B cell (primary cell): Measurements from ENCODE around the gene POGLUT3. TPM values are rescaled to one million over a fixed set of nuclear protein-coding genes. Genes with fewer than 3 reads are reported as not detected.

Source experiments
- ATAC-seq: fragments of 200-7000 bp; cut with Tn5 transposase; one replicate; pipeline ENCODE4 v1.10.0; 2021; ENCODE audit warnings: low read depth, mild to moderate bottlenecking, moderate number of reproducible peaks, moderate library complexity
- CTCF ChIA-PET: fragments of 350-600 bp; sonication (Branson Sonifier 250); formaldehyde crosslinking; loops from one replicate; lab custom pipeline; 2021; ENCODE audit warnings: antibody characterized with exemption, inconsistent platforms; lab: Charles Lee
- POLR2A ChIA-PET: fragments of 350-600 bp; sonication (Branson Sonifier 250); formaldehyde crosslinking; loops from one replicate; lab custom pipeline; 2021; ENCODE audit warnings: antibody characterized with exemption; lab: Charles Lee
- DNase-seq: peaks from one replicate; pipeline ENCODE4 v3.0.0; 2013
- H2AFZ ChIP-seq: 2 replicates; pipeline ENCODE4 v1.6.1; 2012; ENCODE audit warnings: mild to moderate bottlenecking, low read depth, low read length; ENCODE audit not compliant: insufficient read depth, poor library complexity, severe bottlenecking
- H3K27ac ChIP-seq, 2 donors: 1 replicate in 1 of 2; 2 replicates in 1 of 2; pipeline ENCODE4 v1.5.1; 2012 to 2013; ENCODE audit warnings: low read length in 2 of 2, mild to moderate bottlenecking in 2 of 2, moderate library complexity in 1 of 2
- H3K27me3 ChIP-seq, 4 experiments: fragments of 200-600 bp in 1 of 4; sonication (generic) in 1 of 4; replicated peaks in 1 of 4; 1 replicate in 2 of 4; 2 replicates in 2 of 4; pipeline versions ENCODE4 v1.6.1 to v1.7.0; 2013 to 2016; ENCODE audit warnings: low read length in 3 of 4, mild to moderate bottlenecking in 2 of 4, mixed read lengths in 1 of 4, moderate library complexity in 1 of 4; ENCODE audit not compliant: insufficient read depth in 4 of 4, control insufficient read depth in 3 of 4; ENCODE audit errors: control extremely low read depth in 1 of 4
- H3K36me3 ChIP-seq, 2 experiments: replicated peaks in 1 of 2; 1 replicate in 1 of 2; 2 replicates in 1 of 2; pipeline versions ENCODE4 v1.6.1 to v1.7.1; 2013; ENCODE audit warnings: low read length in 1 of 2; ENCODE audit not compliant: insufficient read depth in 2 of 2, control insufficient read depth in 1 of 2; ENCODE audit errors: control extremely low read depth in 1 of 2, extremely low read depth in 1 of 2
- H3K4me1 ChIP-seq, 2 donors: fragments of 200-600 bp in 1 of 2; sonication (generic) in 1 of 2; 1 replicate in 1 of 2; 2 replicates in 1 of 2; pipeline versions ENCODE4 v1.5.1 to v1.6.1; 2013 to 2017; ENCODE audit warnings: low read length in 2 of 2; ENCODE audit not compliant: control insufficient read depth in 2 of 2, insufficient read depth in 2 of 2
- H3K4me2 ChIP-seq: replicated peaks from 2 replicates; pipeline ENCODE3; 2012; ENCODE audit warnings: mild to moderate bottlenecking, low read depth, low read length; ENCODE audit not compliant: poor library complexity, severe bottlenecking
- H3K4me3 ChIP-seq, 5 experiments: fragments of 200-600 bp in 1 of 5; sonication (generic) in 1 of 5; 1 replicate in 3 of 5; 2 replicates in 2 of 5; pipeline versions ENCODE4 v1.5.1 to v1.7.0; 2011 to 2016; ENCODE audit warnings: low read length in 4 of 5, mild to moderate bottlenecking in 4 of 5, low read depth in 2 of 5, control low read depth in 1 of 5, moderate library complexity in 1 of 5; ENCODE audit not compliant: insufficient read depth in 1 of 5; ENCODE audit errors: control extremely low read depth in 1 of 5, extremely low read depth in 1 of 5
- H3K79me2 ChIP-seq: fragments of 200-600 bp; sonication (generic); one replicate; pipeline ENCODE4 v1.6.0; 2016; ENCODE audit warnings: low read length; ENCODE audit not compliant: control insufficient read depth, insufficient read depth
- H3K9ac ChIP-seq: fragments of 200-600 bp; sonication (generic); 2 replicates; pipeline ENCODE4 v1.6.1; 2017; ENCODE audit warnings: mild to moderate bottlenecking, low read length, moderate library complexity
- H3K9me3 ChIP-seq, 3 donors: one replicate each; pipeline versions ENCODE4 v1.6.1 to v1.7.1; 2013; ENCODE audit warnings: low read length in 2 of 3; ENCODE audit not compliant: control insufficient read depth in 2 of 3, insufficient read depth in 1 of 3; ENCODE audit errors: control extremely low read depth in 1 of 3
- H4K20me1 ChIP-seq: 2 replicates; pipeline ENCODE4 v1.6.0; 2012; ENCODE audit warnings: mild to moderate bottlenecking, low read length; ENCODE audit not compliant: insufficient read depth, control insufficient read depth, poor library complexity, severe bottlenecking
- H3K27ac Mint-ChIP-seq: one replicate; pipeline ENCODE4 v1.8.0; 2021; ENCODE audit warnings: mixed read lengths
- H3K27me3 Mint-ChIP-seq: one replicate; pipeline ENCODE4 v1.8.0; 2021; ENCODE audit warnings: mixed read lengths
- H3K4me1 Mint-ChIP-seq: one replicate; pipeline ENCODE4 v1.8.0; 2021; ENCODE audit warnings: mixed read lengths
- H3K4me3 Mint-ChIP-seq: one replicate; pipeline ENCODE4 v1.8.0; 2021; ENCODE audit warnings: mixed read lengths
- H3K9me3 Mint-ChIP-seq: one replicate; pipeline ENCODE4 v1.8.0; 2022; ENCODE audit warnings: mixed read lengths; ENCODE audit not compliant: insufficient read depth
- CTCF ChIP-seq: fragments of 200-600 bp; IDR thresholded peaks from one replicate; pipeline ENCODE4 v1.8.0; 2022; ENCODE audit warnings: antibody characterized with exemption, mild to moderate bottlenecking
- EZH2 ChIP-seq: IDR thresholded peaks from 2 replicates; pipeline ENCODE4 v1.6.1; 2012; ENCODE audit warnings: borderline replicate concordance, low read depth, mild to moderate bottlenecking, moderate library complexity, low read length; ENCODE audit not compliant: insufficient read depth, poor library complexity, severe bottlenecking
- WGBS: methylation state at CpG from one replicate; pipeline ENCODE4 v1.1.5; 2013; ENCODE audit warnings: missing lambda C conversion rate; ENCODE audit not compliant: insufficient coverage; 5-methylcytosine and 5-hydroxymethylcytosine counted together
- intact Hi-C: fragments of 100-400 bp; cut with micrococcal nuclease; formaldehyde crosslinking; loops from one replicate; pipeline ENCODE4 v1.10.0; 2022
- polyA plus RNA-seq: library from polyadenylated mRNA; depleted of rRNA; stranded (reverse); fragments of >200 nt; gene quantifications from 2 replicates; pipeline ENCODE4 v1.2.3, GENCODE V29; 2012
- total RNA-seq, 2 donors: library from RNA; stranded (reverse); fragments of 120-200 nt in 1 of 2; gene quantifications; 1 replicate in 1 of 2; 2 replicates in 1 of 2; pipeline versions ENCODE4 v1.2.3 to v1.2.4, GENCODE V29; 2013 to 2022

Gene POGLUT3
- total and polyA plus RNA-seq, 2 donors (not counting 1 experiment from before 2014, with no cell fraction given) = 1.8 to 3.4 TPM

GRCh38 chr11:108516125-108516524 lies 17.9 kb upstream of the POGLUT3 start:
- POLR2A ChIA-PET = no interaction called here
- no peaks in the 10 kb centered on the region for H3K4me1 Mint-ChIP-seq
- CTCF ChIA-PET = no interaction called here
- no peaks in the 10 kb centered on the region for H3K9me3 Mint-ChIP-seq
- DNase-seq (no peak), ATAC-seq (no peak)
- peaks cover 22% of the 10 kb centered on the region for H3K27me3 Mint-ChIP-seq
- no peaks in the 10 kb centered on the region for H3K4me1 ChIP-seq
- no peak overlapping the region for H3K27ac Mint-ChIP-seq
- peaks cover 0 to 2% (median 0%) of the 10 kb centered on the region in 3 donors for H3K9me3 ChIP-seq
- no peak overlapping the region for H2AFZ ChIP-seq
- H3K4me3 ChIP-seq = no peak overlapping the region
- H3K27me3 ChIP-seq = peaks cover 0 to 5% (median 0%) of the 10 kb centered on the region in 4 experiments
- H3K27ac ChIP-seq = no peak overlapping the region
- no peaks in the 10 kb centered on the region for H3K36me3 ChIP-seq
- no peaks in the 10 kb centered on the region for H3K79me2 ChIP-seq
- H3K9ac ChIP-seq = no peak overlapping the region
- H4K20me1 ChIP-seq = no peaks in the 10 kb centered on the region
- H3K4me2 ChIP-seq = no peak overlapping the region
- H3K4me3 Mint-ChIP-seq = no peak overlapping the region
- intact Hi-C loops = no loop called here
- 100% methylated on average over 2 of the region's 4 CpGs for WGBS
- TF ChIP-seq EZH2 = no peak
- TF ChIP-seq CTCF = no peak

GRCh38 chr11:108512708-108513107 lies 14.5 kb upstream of the POGLUT3 start:
- peaks cover 0 to 5% (median 0%) of the 10 kb centered on the region in 4 experiments for H3K27me3 ChIP-seq
- no peaks in the 10 kb centered on the region for H4K20me1 ChIP-seq
- H3K27ac ChIP-seq = no peak overlapping the region
- intact Hi-C loops = no loop called here
- WGBS = no CpG with 5 or more reads among the region's 2 CpGs
- no peaks in the 10 kb centered on the region for H3K36me3 ChIP-seq
- H3K4me3 Mint-ChIP-seq = no peak overlapping the region
- H3K9me3 Mint-ChIP-seq = peaks cover 2% of the 10 kb centered on the region
- no peaks in the 10 kb centered on the region for H3K9me3 ChIP-seq
- no peaks in the 10 kb centered on the region for H3K4me1 Mint-ChIP-seq
- no peaks in the 10 kb centered on the region for H3K4me1 ChIP-seq
- ATAC-seq (no peak), DNase-seq (no peak)
- no peak overlapping the region for H3K4me2 ChIP-seq
- CTCF ChIA-PET = no interaction called here
- no peak overlapping the region for H3K9ac ChIP-seq
- POLR2A ChIA-PET = no interaction called here
- no peaks in the 10 kb centered on the region for H3K79me2 ChIP-seq
- peaks cover 18% of the 10 kb centered on the region for H3K27me3 Mint-ChIP-seq
- no peak for TF ChIP-seq EZH2
- TF ChIP-seq CTCF = no peak
- H3K4me3 ChIP-seq = no peak overlapping the region
- H2AFZ ChIP-seq = no peak overlapping the region
- no peak overlapping the region for H3K27ac Mint-ChIP-seq
